Choroid plexus epithelial cell (primary cell): Measurements from ENCODE around the gene ACP6.
"Not testable (repeated sequence)": the region's sequence is repeated elsewhere in the genome, so short reads cannot be mapped to it uniquely, and the experiment has no call there.

Experiments
- DNase-seq: peaks from one replicate; pipeline ENCODE4 v3.0.0-alpha.2; 2010; ENCODE audit warnings: low read depth
- H3K4me3 ChIP-seq: 2 replicates; pipeline ENCODE4 v1.5.1; 2011; ENCODE audit warnings: low read depth, mild to moderate bottlenecking, control low read depth, low read length, moderate library complexity
- CTCF ChIP-seq: conservative IDR thresholded peaks from 2 replicates; pipeline ENCODE4 v1.5.1; 2011; ENCODE audit warnings: low read depth, mild to moderate bottlenecking, control low read depth, inconsistent platforms, low read length, moderate library complexity

ACP6 gene

GRCh38 chr1:147700042-147701006 lies 30.0 kb upstream of the ACP6 start:
- TF ChIP-seq CTCF: peak; percentile 97
- DNase-seq: peak; percentile 84
- peak overlapping the region; percentile 22 for H3K4me3 ChIP-seq

GRCh38 chr1:147699686-147700041 lies 29.3 kb upstream of the ACP6 start:
- TF ChIP-seq CTCF: no peak
- no peak for DNase-seq
- H3K4me3 ChIP-seq: no peak overlapping the region

- TF ChIP-seq CTCF: no peak
- DNase-seq: no peak
- H3K4me3 ChIP-seq: no peak overlapping the region
Observed at GRCh38 chr1:147683163-147683763, 12.9 kb upstream of the ACP6 start.

GRCh38 chr1:147680608-147681235 lies 10.4 kb upstream of the ACP6 start:
- not testable (repeated sequence) for H3K4me3 ChIP-seq, DNase-seq

GRCh38 chr1:147677681-147678080 lies 7.4 kb upstream of the ACP6 start:
- DNase-seq, H3K4me3 ChIP-seq: not testable (repeated sequence)

GRCh38 chr1:147676311-147677085 lies 6.2 kb upstream of the ACP6 start:
- TF ChIP-seq CTCF: no peak
- peak; percentile 70 for DNase-seq
- H3K4me3 ChIP-seq: no peak overlapping the region

- H3K4me3 ChIP-seq: no peak overlapping the region
- TF ChIP-seq CTCF: no peak
- no peak for DNase-seq
Observed at GRCh38 chr1:147673816-147674215, 3.5 kb upstream of the ACP6 start.
